Stimulated activated CD4-positive, alpha-beta T cell treated with anti-CD3 and anti-CD28 coated beads, Interleukin-1b, Interleukin-23, amount 100 ng/mL, for 4 hours (primary cell): ENCODE data around the gene LMO1.
A peak's percentile ranks its signal among the peaks of the same experiment; 100 is the strongest.

Source experiments
- DNase-seq, 2 donors: peaks; one replicate each; pipeline ENCODE4 v3.0.0-alpha.2; 2020; ENCODE audit warnings: low read depth in 2 of 2

Gene LMO1

GRCh38 chr11:8205566-8205965 lies 58.1 kb downstream of the LMO1 start:
- no peak for DNase-seq

DNA sequence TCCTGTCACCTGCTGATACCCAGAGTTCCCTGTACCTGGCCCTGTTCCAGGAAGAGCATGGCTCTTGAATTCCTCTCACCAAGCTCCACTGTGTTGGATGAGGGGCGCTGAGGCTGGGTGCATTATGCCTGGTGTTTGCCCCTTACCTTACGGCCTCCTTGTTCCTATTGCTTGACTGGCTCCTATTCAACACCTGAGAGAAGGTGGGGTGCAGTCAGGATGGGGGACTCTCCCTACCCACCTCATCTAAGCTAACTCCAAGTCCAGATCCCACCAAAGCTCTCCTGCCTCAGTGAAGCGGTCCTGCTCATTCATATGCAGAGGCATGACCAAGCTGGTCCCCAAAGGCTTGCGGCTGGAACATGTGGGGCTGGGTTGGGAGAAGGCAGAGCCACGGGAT lies 59.1 kb downstream of the LMO1 start:
- DNase-seq = no peak

GRCh38 chr11:8204025-8204424 lies 59.7 kb downstream of the LMO1 start:
- no peak for DNase-seq

DNA sequence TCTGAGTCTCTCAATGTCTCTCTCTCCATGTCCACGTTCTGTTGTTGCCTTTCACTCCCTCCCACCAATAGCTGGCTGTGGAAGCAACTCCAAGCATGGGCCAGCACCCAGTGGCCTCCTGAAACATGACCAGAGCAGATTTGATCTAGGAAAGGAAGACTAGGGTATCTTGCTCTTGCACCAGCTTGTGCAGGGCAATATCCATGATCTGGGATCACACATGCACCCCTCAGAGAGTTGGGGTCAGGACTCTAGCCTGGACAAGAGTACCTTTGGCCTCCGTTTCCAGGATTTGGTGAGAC lies 60.3 kb downstream of the LMO1 start:
- DNase-seq = no peak

- DNase-seq = no peak
Measured at GRCh38 chr11:8202516-8203413, 60.9 kb downstream of the LMO1 start.

DNA sequence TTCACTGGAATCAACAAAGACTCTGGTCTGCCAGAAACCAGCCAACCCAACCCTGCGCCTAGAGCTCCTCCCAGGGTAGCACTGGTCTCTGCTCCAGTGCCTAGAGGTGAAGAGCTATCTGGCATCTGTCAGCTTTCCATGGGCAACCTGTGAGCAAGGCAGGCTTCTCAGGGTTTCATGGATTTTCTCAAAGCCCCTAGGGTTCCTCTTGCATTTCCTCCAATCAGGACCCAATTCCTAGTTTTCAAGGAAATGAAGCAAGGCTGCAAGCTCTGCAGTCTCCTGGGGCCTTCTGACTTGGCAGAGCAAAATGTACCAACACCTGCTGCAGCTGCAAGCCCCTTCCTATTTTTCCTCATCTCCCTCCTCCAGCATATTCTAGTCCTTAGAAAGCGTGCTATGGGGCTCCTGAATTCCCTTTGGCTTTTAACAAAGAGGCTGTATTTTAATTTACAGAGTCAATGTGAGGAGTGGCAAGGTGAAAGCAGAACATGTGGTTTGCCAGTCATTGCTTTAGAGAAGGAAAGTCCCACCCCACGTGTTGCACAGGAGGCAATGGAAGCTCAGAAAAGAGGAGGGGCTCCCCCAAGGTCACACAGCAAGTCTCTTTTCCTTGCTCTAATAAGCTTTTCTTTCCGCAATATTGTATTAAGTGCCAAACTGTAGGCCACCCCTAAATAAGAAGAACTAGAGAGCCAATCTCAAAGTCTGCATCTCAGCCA lies 61.9 kb downstream of the LMO1 start:
- DNase-seq = no peak

DNA sequence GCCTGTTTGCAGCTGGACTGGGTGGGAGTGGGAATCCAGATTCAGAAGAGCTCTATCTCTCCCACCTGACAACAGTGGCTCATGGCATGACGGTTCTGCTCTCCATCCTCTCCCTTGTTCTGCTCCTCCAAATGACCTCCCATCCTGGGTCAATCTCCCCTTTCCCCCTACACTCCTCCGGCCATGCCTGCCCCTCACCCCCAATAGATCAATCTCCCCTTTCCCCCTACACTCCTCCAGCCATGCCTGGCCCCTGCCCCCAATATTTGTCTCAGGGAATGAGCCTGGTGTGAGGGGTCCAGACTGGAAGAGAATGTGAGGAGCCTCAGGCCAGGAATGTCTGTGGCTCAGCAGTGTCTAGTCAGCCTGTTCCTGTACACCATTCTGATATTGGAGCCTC lies 64.0 kb downstream of the LMO1 start:
- no peak for DNase-seq

- DNase-seq = no peak
Measured at GRCh38 chr11:8196749-8197148, 66.9 kb downstream of the LMO1 start.

DNA sequence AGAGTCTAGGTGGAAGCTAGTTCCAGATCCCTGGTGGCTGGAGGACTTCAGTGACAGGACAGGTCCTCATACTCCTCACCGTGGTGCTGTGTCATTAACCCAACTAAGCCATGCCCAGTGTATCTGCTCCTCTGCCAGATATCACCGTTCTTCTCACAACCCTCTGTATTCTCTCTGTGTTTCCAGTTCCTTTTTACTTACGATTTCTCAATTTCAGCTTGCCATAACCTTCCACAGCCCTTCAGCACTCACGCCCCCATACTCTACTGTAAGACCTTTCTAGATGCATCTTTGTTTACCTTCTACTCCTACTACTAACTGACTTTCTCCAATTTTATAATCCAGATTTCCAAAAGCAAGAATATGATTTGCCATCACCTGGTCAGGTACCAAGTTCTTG lies 68.7 kb downstream of the LMO1 start:
- no peak for DNase-seq

DNA sequence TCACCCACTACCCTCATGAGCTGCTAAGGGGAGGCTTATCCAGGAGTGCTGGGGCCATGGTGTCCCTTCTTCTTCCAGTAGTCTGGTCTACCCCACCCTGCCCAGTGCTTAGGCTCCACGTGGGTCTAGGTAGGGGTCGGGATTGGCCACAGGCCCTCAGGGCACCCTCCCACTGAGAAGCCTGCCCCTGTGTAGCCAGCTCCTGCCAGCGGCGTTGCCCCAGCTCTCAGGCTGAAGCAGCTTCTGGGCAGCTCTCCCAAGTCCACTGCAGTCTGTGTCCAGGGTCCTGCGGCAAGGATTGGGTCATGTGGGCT lies 70.8 kb downstream of the LMO1 start:
- no peak for DNase-seq

DNA sequence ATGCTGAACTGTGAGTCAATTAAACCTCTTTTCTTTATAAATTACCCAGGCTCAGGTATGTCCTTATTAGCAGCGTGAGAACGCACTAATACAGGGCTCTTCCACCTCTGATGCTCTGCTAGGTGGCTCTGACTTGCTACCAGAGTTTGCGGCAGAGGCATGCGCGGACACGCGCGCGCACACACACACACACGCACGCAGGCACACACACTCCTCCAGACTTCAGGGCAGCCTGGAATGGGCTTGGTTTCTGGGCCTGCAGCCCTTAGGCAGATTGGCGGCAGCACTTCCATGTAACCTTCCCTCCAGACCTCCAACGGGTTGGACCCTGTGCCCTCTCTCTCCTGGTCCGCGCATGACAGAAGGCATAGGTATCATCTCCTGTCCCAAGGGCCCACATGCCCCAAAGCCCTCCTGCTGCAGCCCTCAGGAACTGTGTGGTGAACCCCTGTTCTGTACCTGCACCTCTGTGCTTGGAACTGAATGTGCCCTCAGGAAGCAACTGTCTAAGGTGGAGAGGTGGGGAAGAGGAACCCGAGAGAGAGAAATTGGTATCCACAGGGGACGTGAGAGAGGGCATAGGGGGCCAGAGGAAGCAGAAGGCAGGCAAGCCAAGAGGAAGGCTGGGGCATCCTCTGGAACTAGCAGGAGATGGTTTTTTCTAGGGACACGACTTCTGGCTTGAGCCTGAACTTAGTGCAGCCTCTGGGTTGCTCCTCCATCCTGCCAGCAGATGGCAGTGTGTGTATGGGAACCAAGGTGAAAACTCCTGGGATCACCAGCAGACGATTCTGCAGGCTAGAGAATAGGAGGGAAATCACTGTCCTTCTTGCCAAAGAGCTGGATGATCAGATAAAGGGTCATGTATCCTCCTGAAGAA lies 71.4 kb downstream of the LMO1 start:
- DNase-seq = peak; percentile 5 to 29

GRCh38 chr11:8190431-8190830 lies 73.2 kb downstream of the LMO1 start:
- DNase-seq = no peak

DNA sequence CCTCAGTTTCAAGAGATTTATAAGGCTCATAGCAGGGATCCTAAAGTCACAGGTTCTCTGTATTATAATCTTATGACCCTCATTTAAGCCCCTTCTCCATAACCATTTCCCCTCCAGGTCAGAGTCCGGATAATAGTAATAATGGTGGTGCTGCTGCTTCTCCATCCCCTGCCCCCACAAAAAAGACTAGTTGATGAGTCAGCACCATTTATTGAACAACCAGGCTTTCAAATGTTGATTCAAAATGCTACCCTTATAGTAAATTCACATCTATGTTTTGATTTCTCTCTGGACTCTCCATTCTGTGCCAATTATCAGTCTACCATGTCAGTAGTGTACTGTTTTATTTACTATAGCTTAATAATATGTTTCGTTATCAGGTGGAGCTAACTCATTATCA lies 77.2 kb downstream of the LMO1 start:
- no peak for DNase-seq

GRCh38 chr11:8183111-8183510 lies 80.6 kb downstream of the LMO1 start:
- DNase-seq = no peak

DNA sequence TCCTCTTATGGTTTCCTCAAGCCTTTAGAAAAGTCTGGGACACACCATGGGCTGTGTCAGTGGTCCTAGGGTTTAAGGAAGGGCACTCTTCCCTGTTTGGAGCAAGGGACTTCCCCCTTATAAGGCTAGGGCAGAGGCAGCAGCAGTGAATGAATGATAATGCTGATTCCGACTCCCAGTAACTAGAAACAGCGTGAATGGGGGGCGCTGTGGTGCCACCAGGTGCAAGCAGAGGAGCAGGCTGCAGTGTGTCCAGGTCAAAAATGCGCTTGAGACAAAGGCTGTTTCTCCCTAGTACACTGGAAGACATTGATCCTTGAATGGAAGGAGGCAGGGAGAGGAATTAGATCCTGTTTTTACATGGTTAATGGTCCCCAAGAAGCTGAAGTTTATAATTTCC lies 83.2 kb downstream of the LMO1 start:
- no peak for DNase-seq

- DNase-seq = no peak
Measured at GRCh38 chr11:8178297-8178696, 85.4 kb downstream of the LMO1 start.

- no peak for DNase-seq
Measured at GRCh38 chr11:8177136-8177535, 86.5 kb downstream of the LMO1 start.
